Measurements from ENCODE around the gene PRKN.
"Not testable (repeated sequence)": the region's sequence is repeated elsewhere in the genome, so short reads cannot be mapped to it uniquely, and the experiment has no call there.

PRKN gene

GRCh38 chr6:162435071-162435470, 292.5 kb downstream of the PRKN start:
- DNase-seq = no peak

- no peak for DNase-seq
Measured at GRCh38 chr6:162421004-162421403, 306.6 kb downstream of the PRKN start.

- DNase-seq = no peak
Measured at GRCh38 chr6:162416831-162417537, 310.6 kb downstream of the PRKN start.

- DNase-seq = no peak
Measured at GRCh38 chr6:162416307-162416706, 311.3 kb downstream of the PRKN start.

- DNase-seq = no peak
Measured at GRCh38 chr6:162409741-162410691, 317.6 kb downstream of the PRKN start.

- no peak for DNase-seq
Measured at GRCh38 chr6:162408826-162409535, 318.6 kb downstream of the PRKN start.

- DNase-seq = no peak
Measured at GRCh38 chr6:162404951-162405350, 322.6 kb downstream of the PRKN start.

- no peak for DNase-seq
Measured at GRCh38 chr6:162403031-162403430, 324.5 kb downstream of the PRKN start.

GRCh38 chr6:162395181-162395580, 332.4 kb downstream of the PRKN start:
- DNase-seq = no peak

GRCh38 chr6:162390961-162391811, 336.4 kb downstream of the PRKN start:
- DNase-seq = not testable (repeated sequence)

- DNase-seq = no peak
Measured at GRCh38 chr6:162389343-162390085, 338.1 kb downstream of the PRKN start.

GRCh38 chr6:162388383-162388777, 339.2 kb downstream of the PRKN start:
- DNase-seq = no peak

GRCh38 chr6:162387718-162388382, 339.7 kb downstream of the PRKN start:
- DNase-seq = no peak

- DNase-seq = no peak
Measured at GRCh38 chr6:162385980-162386379, 341.6 kb downstream of the PRKN start.

- no peak for DNase-seq
Measured at GRCh38 chr6:162379757-162380409, 347.7 kb downstream of the PRKN start.

GRCh38 chr6:162377735-162378134, 349.8 kb downstream of the PRKN start:
- no peak for DNase-seq

- DNase-seq = no peak
Measured at GRCh38 chr6:162373868-162374267, 353.7 kb downstream of the PRKN start.

- no peak for DNase-seq
Measured at GRCh38 chr6:162373192-162373591, 354.4 kb downstream of the PRKN start.

- DNase-seq = no peak
Measured at GRCh38 chr6:162372106-162372505, 355.5 kb downstream of the PRKN start.

- DNase-seq = no peak
Measured at GRCh38 chr6:162371121-162371520, 356.4 kb downstream of the PRKN start.

GRCh38 chr6:162369091-162369490, 358.5 kb downstream of the PRKN start:
- DNase-seq = no peak
